Measurements from ENCODE around the gene DSCAML1.

DNA sequence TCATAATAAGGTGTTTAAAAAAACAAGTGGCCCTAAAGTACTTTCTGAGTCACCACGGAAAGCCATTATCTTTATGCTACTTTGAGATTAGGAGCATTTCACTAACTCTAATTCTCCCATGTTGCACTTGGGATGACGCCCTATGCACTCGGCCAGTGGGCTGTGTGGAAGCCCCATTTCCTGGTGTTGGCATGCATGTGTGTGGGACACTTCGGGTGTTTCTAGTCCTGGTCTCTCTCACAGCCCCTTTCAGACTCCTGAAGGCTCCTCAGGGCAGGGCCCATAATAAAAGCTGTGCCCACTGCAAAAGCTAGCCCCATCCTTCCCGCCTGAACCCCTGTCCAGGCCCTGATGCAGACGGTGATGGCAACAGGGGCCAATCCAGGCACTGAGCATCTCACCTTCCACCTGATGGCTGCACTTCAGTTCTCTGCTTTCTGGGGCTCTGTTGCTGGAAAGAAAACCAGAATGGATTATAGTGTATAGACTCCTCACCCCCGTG is 42.4 kb upstream of the DSCAML1 start:
- TF ChIP-seq SIN3A (IDR thresholded peaks at IDR 0.05; ENCODE audit: borderline replicate concordance, insufficient read depth, low read length) (no peak), TAF1 (IDR thresholded peaks at IDR 0.05; ENCODE audit: borderline replicate concordance, insufficient read depth, low read length) (no peak), POLR2AphosphoS5 (IDR thresholded peaks at IDR 0.05; ENCODE audit: low read depth, low read length) (no peak)
- TF ChIP-seq, protein P1, sequence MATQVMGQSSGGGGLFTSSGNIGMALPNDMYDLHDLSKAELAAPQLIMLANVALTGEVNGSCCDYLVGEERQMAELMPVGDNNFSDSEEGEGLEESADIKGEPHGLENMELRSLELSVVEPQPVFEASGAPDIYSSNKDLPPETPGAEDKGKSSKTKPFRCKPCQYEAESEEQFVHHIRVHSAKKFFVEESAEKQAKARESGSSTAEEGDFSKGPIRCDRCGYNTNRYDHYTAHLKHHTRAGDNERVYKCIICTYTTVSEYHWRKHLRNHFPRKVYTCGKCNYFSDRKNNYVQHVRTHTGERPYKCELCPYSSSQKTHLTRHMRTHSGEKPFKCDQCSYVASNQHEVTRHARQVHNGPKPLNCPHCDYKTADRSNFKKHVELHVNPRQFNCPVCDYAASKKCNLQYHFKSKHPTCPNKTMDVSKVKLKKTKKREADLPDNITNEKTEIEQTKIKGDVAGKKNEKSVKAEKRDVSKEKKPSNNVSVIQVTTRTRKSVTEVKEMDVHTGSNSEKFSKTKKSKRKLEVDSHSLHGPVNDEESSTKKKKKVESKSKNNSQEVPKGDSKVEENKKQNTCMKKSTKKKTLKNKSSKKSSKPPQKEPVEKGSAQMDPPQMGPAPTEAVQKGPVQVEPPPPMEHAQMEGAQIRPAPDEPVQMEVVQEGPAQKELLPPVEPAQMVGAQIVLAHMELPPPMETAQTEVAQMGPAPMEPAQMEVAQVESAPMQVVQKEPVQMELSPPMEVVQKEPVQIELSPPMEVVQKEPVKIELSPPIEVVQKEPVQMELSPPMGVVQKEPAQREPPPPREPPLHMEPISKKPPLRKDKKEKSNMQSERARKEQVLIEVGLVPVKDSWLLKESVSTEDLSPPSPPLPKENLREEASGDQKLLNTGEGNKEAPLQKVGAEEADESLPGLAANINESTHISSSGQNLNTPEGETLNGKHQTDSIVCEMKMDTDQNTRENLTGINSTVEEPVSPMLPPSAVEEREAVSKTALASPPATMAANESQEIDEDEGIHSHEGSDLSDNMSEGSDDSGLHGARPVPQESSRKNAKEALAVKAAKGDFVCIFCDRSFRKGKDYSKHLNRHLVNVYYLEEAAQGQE (IDR thresholded peaks at IDR 0.05; ENCODE audit: insufficient read depth in 1 of 2, low read depth in 2 of 2, low read length in 2 of 2): no peak
